ENCODE measurements around the gene NRCAM.

Gene NRCAM

DNA sequence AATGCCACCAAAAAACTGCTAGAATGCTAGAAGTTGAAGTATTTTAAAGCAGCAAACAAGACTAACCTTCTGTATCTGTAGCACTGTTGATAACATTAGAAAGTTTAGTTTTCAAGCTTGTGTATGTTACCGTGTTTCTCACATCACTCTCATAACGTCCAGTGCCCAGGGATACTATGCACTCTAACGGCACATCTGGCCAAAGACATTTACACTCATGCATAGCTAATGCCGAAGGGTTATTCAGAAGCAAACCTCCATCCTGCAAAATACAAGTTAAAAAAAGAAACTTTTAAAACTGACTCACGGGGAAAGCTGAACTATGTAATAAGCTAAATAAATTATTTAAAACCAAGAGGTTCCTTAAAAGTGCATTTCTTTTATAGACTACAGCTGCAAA, 22.9 kb upstream of the NRCAM start:
- ChIA-PET POLR2A (no interaction called here), CTCF (interaction anchor here (0.9 kb wide), 1 partner anchor 298 kb away, joined by 5 read pairs; no protein-coding TSS in a partner anchor)
- H3K4me3 ChIP-seq (ENCODE audit: low read depth, low read length): no peak overlapping the region
- H3K4me1 ChIP-seq (ENCODE audit: control insufficient read depth, insufficient read depth, low read length): no peaks in the 10 kb centered on the region
- no peaks in the 10 kb centered on the region for H3K9me3 ChIP-seq (ENCODE audit: control insufficient read depth, insufficient read depth, low read depth, low read length)
- no peak for TF ChIP-seq SALL2 (tag by site-specific recombination; IDR thresholded peaks at IDR 0.05; ENCODE audit: borderline replicate concordance)
- H3K36me3 ChIP-seq (ENCODE audit: control insufficient read depth in 2 of 2, insufficient read depth in 1 of 2, low read length in 2 of 2): peaks cover 0 to 3% of the 10 kb centered on the region in 2 experiments; a peak in 1 of 3 replicates
- no peak overlapping the region for H3K27ac ChIP-seq (ENCODE audit: extremely low read depth, low read depth, low read length)

DNA sequence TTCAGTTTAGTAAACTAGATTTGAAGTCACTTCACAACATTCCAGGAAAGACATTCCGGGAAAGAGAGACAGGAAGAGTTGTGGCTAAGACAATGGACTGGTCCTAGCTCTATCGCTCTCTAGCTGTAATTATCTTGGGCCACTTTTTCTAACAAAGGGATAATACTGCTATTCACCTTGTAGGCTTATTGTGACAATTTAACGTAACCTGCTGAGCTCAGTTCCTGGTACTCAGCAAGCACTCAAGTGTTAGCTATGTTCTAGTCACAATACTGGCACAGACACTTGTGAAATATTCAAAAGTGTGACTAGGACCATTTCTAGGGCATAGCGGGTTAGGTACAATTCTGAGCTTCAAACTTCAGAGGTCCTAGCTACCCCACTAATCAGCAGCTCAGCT, 12.0 kb upstream of the NRCAM start:
- no peaks in the 10 kb centered on the region for H3K36me3 ChIP-seq (ENCODE audit: control insufficient read depth in 2 of 2, insufficient read depth in 1 of 2, low read length in 2 of 2)
- no peak overlapping the region for H3K27ac ChIP-seq (ENCODE audit: extremely low read depth, low read depth, low read length)
- no peak overlapping the region for H3K4me3 ChIP-seq (ENCODE audit: low read depth, low read length)
- H3K4me1 ChIP-seq (ENCODE audit: control insufficient read depth, insufficient read depth, low read length): no peaks in the 10 kb centered on the region
- ChIA-PET CTCF (interaction anchor here (0.6 to 1.4 kb wide), 4 partner anchors 8 to 311 kb away, joined by 3 to 14 read pairs (median 9); no protein-coding TSS in a partner anchor), POLR2A (interaction anchor here (0.7 kb wide), 2 partner anchors 9 to 12 kb away, joined by 3 read pairs; partner anchors contain the start of gene NRCAM)
- H3K9me3 ChIP-seq (ENCODE audit: control insufficient read depth, insufficient read depth, low read depth, low read length): no peaks in the 10 kb centered on the region
- TF ChIP-seq, protein P1, sequence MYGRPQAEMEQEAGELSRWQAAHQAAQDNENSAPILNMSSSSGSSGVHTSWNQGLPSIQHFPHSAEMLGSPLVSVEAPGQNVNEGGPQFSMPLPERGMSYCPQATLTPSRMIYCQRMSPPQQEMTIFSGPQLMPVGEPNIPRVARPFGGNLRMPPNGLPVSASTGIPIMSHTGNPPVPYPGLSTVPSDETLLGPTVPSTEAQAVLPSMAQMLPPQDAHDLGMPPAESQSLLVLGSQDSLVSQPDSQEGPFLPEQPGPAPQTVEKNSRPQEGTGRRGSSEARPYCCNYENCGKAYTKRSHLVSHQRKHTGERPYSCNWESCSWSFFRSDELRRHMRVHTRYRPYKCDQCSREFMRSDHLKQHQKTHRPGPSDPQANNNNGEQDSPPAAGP (tag by site-specific recombination; IDR thresholded peaks at IDR 0.05): no peak
- TF ChIP-seq ZNF48 (tag by site-specific recombination; IDR thresholded peaks at IDR 0.05) (no peak), ZIC2 (tag by site-specific recombination; IDR thresholded peaks at IDR 0.05) (no peak), ZFHX2 (tag by site-specific recombination; conservative IDR thresholded peaks at IDR 0.05) (no peak), ZBTB20 (tag by site-specific recombination; IDR thresholded peaks at IDR 0.05) (no peak), ZNF707 (tag by site-specific recombination; IDR thresholded peaks at IDR 0.05) (no peak), GLIS2 (tag by site-specific recombination; IDR thresholded peaks at IDR 0.05) (no peak), SP3 (tag by site-specific recombination; IDR thresholded peaks at IDR 0.05) (no peak), ZNF416 (tag by site-specific recombination; IDR thresholded peaks at IDR 0.05) (no peak), GLIS1 (tag by site-specific recombination; IDR thresholded peaks at IDR 0.05) (no peak), RBAK (tag by site-specific recombination; IDR thresholded peaks at IDR 0.05) (no peak), ZBTB21 (tag by site-specific recombination; IDR thresholded peaks at IDR 0.05) (no peak), GLI4 (tag by site-specific recombination; IDR thresholded peaks at IDR 0.05) (no peak), ZNF660 (tag by site-specific recombination; IDR thresholded peaks at IDR 0.05) (no peak), ZNF394 (tag by site-specific recombination; IDR thresholded peaks at IDR 0.05; ENCODE audit: borderline replicate concordance) (no peak), OVOL3 (tag by site-specific recombination; IDR thresholded peaks at IDR 0.05) (no peak), ZNF624 (tag by site-specific recombination; IDR thresholded peaks at IDR 0.05) (no peak)
- TF ChIP-seq, protein P2, sequence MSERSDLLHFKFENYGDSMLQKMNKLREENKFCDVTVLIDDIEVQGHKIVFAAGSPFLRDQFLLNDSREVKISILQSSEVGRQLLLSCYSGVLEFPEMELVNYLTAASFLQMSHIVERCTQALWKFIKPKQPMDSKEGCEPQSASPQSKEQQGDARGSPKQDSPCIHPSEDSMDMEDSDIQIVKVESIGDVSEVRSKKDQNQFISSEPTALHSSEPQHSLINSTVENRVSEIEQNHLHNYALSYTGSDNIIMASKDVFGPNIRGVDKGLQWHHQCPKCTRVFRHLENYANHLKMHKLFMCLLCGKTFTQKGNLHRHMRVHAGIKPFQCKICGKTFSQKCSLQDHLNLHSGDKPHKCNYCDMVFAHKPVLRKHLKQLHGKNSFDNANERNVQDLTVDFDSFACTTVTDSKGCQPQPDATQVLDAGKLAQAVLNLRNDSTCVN (tag by site-specific recombination; optimal IDR thresholded peaks at IDR 0.05): no peak
- TF ChIP-seq, protein P3, sequence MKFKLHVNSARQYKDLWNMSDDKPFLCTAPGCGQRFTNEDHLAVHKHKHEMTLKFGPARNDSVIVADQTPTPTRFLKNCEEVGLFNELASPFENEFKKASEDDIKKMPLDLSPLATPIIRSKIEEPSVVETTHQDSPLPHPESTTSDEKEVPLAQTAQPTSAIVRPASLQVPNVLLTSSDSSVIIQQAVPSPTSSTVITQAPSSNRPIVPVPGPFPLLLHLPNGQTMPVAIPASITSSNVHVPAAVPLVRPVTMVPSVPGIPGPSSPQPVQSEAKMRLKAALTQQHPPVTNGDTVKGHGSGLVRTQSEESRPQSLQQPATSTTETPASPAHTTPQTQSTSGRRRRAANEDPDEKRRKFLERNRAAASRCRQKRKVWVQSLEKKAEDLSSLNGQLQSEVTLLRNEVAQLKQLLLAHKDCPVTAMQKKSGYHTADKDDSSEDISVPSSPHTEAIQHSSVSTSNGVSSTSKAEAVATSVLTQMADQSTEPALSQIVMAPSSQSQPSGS (tag by site-specific recombination; IDR thresholded peaks at IDR 0.05; ENCODE audit: low read depth): no peak

DNA sequence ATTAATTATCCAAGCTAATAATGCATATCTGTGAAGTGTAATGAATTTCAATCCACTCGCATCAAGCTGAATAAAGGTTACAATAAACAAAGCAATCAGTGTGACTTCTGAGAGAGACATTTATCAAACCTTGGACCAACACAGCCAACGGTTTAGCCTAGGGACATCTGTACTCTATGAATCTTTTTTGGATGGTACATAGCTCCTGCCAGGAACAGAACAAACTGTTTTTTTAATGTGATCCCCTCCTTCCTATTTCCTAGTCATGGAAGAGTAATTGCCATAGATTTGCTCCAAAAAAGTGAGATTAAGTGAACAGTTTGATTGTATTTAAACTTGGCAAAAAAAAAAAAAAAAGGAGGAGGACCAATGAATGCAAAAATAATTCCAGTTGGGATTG, 11.2 kb upstream of the NRCAM start:
- Histone ChIP-seq H3K4me1 (ENCODE audit: control insufficient read depth, insufficient read depth, low read length) (no peaks in the 10 kb centered on the region), H3K27ac (ENCODE audit: extremely low read depth, low read depth, low read length) (no peak overlapping the region), H3K9me3 (ENCODE audit: control insufficient read depth, insufficient read depth, low read depth, low read length) (no peaks in the 10 kb centered on the region), H3K36me3 (ENCODE audit: control insufficient read depth in 2 of 2, insufficient read depth in 1 of 2, low read length in 2 of 2) (no peaks in the 10 kb centered on the region), H3K4me3 (ENCODE audit: low read depth, low read length) (no peak overlapping the region)
- CTCF ChIA-PET: interaction anchor here (1.0 to 1.4 kb wide), 3 partner anchors 14 to 286 kb away, joined by 3 to 14 read pairs (median 3); no protein-coding TSS in a partner anchor
- POLR2A ChIA-PET: no interaction called here
- TF ChIP-seq ZNF341 (tag by site-specific recombination; IDR thresholded peaks at IDR 0.05; ENCODE audit: low read depth) (no peak), ZNF239 (tag by site-specific recombination; IDR thresholded peaks at IDR 0.05) (no peak), ZBTB20 (tag by site-specific recombination; IDR thresholded peaks at IDR 0.05) (no peak), ZNF707 (tag by site-specific recombination; IDR thresholded peaks at IDR 0.05) (no peak)
